A673 (cell line): ENCODE measurements around the gene KIF7. TPM values are rescaled to one million over a fixed set of nuclear protein-coding genes. Genes with fewer than 3 reads are reported as not detected.

Experiments used
- BruUV-seq: library from RNA; stranded (reverse); fragments of 400-500 nt; replicated peaks from 2 replicates; lab custom pipeline; 2021; lab: Mats Ljungman, UMichigan
- CTCF ChIA-PET: fragments of 300-600 bp; sonication (Branson Sonifier 250); formaldehyde crosslinking; loops from one replicate; lab custom pipeline; 2022; ENCODE audit warnings: antibody characterized with exemption; lab: Charles Lee
- POLR2A ChIA-PET: fragments of 300-600 bp; sonication (Branson Sonifier 250); formaldehyde crosslinking; loops from one replicate; lab custom pipeline; 2022; ENCODE audit warnings: antibody characterized with exemption; ENCODE audit not compliant: low non-redundant PET; lab: Charles Lee
- DNase-seq: peaks from one replicate; pipeline ENCODE4 v3.0.0-alpha.2; 2015; ENCODE audit warnings: low spot score
- H3K27ac ChIP-seq: fragments of 200-600 bp; sonication (generic); 2 replicates; pipeline ENCODE4 v1.5.1; 2016; ENCODE audit warnings: mixed run types, low read depth, mild to moderate bottlenecking, mixed read lengths, antibody characterized with exemption, low read length; ENCODE audit not compliant: poor library complexity, severe bottlenecking
- H3K27me3 ChIP-seq: fragments of 200-600 bp; sonication (generic); replicated peaks from 2 replicates; pipeline ENCODE4 v1.6.1; 2017; ENCODE audit warnings: mixed run types, low read depth, mild to moderate bottlenecking, mixed read lengths, antibody characterized with exemption, low read length; ENCODE audit not compliant: insufficient read depth, poor library complexity
- H3K36me3 ChIP-seq: fragments of 200-600 bp; sonication (generic); 2 replicates; pipeline ENCODE4 v1.6.1; 2016; ENCODE audit warnings: mixed run types, mild to moderate bottlenecking, mixed read lengths, antibody characterized with exemption, low read length; ENCODE audit not compliant: insufficient read depth, poor library complexity, severe bottlenecking
- H3K4me1 ChIP-seq: fragments of 200-600 bp; sonication (generic); 2 replicates; pipeline ENCODE4 v1.6.1; 2017; ENCODE audit warnings: mixed run types, mild to moderate bottlenecking, mixed read lengths, antibody characterized with exemption, low read length; ENCODE audit not compliant: insufficient read depth, poor library complexity, severe bottlenecking
- H3K4me3 ChIP-seq: fragments of 200-600 bp; sonication (generic); 2 replicates; pipeline ENCODE4 v1.5.1; 2016; ENCODE audit warnings: low read depth, mixed run types, mild to moderate bottlenecking, mixed read lengths, low read length; ENCODE audit not compliant: poor library complexity, severe bottlenecking
- H3K9me3 ChIP-seq: fragments of 200-600 bp; sonication (generic); 2 replicates; pipeline ENCODE4 v1.6.1; 2016; ENCODE audit warnings: mixed run types, low read depth, mild to moderate bottlenecking, mixed read lengths, antibody characterized with exemption, low read length; ENCODE audit not compliant: poor library complexity, severe bottlenecking
- CTCF ChIP-seq: fragments of 300-800, 200-600 bp; sonication (generic); conservative IDR thresholded peaks from 2 replicates; pipeline ENCODE4 v1.5.1; 2017; ENCODE audit warnings: low read depth, mild to moderate bottlenecking, antibody characterized with exemption, low read length, moderate library complexity, mixed read lengths
- EZH2 ChIP-seq: fragments of 200-600 bp; sonication (generic); IDR thresholded peaks from 2 replicates; pipeline ENCODE4 v1.6.1; 2017; ENCODE audit warnings: borderline replicate concordance, low read depth, mild to moderate bottlenecking, mixed read lengths, antibody characterized with exemption, low read length; ENCODE audit not compliant: poor library complexity, severe bottlenecking
- intact Hi-C: fragments of 100-400 bp; cut with micrococcal nuclease; formaldehyde crosslinking; loops from one replicate; pipeline ENCODE4 v1.10.0; 2022; ENCODE audit not compliant: unreplicated experiment
- total RNA-seq: library from RNA; stranded (reverse); gene quantifications from 2 replicates; pipeline ENCODE4 v1.2.3, GENCODE V29; 2021

The KIF7 gene
- total RNA-seq, 1 experiment from 2014 or later = 9.5 TPM

GRCh38 chr15:89621547-89621946 is 33.7 kb downstream of the KIF7 start:
- TF ChIP-seq EZH2 = no peak
- no peak for TF ChIP-seq CTCF
- Histone ChIP-seq H3K9me3 (no peaks in the 10 kb centered on the region), H3K27me3 (no peaks in the 10 kb centered on the region), H3K4me3 (no peak overlapping the region), H3K27ac (no peak overlapping the region), H3K4me1 (no peaks in the 10 kb centered on the region), H3K36me3 (peaks cover 98% of the 10 kb centered on the region)
- DNase-seq = no peak
- no TSS peak for BruUV-seq
- ChIA-PET CTCF (no interaction called here), POLR2A (no interaction called here)
- intact Hi-C loops = no loop called here

- DNase-seq = no peak
- BruUV-seq = no TSS peak
- ChIA-PET CTCF (interaction anchor here (0.5 kb wide), 1 partner anchor 259 kb away, joined by 7 read pairs; no protein-coding TSS in a partner anchor), POLR2A (no interaction called here)
- peaks cover 98% of the 10 kb centered on the region for H3K36me3 ChIP-seq
- no peak overlapping the region for H3K4me3 ChIP-seq
- no peak for TF ChIP-seq EZH2
- TF ChIP-seq CTCF = no peak
- H3K4me1 ChIP-seq = no peaks in the 10 kb centered on the region
- H3K9me3 ChIP-seq = peaks cover 20% of the 10 kb centered on the region
- intact Hi-C loops = no loop called here
- H3K27me3 ChIP-seq = no peaks in the 10 kb centered on the region
- H3K27ac ChIP-seq = no peak overlapping the region
Measured at GRCh38 chr15:89616228-89616627, 39.0 kb downstream of the KIF7 start.

- intact Hi-C loops = no loop called here
Measured at GRCh38 chr15:89615135-89615534, 40.1 kb downstream of the KIF7 start.

More at GRCh38 chr15:89615135-89615534, 40.1 kb downstream of the KIF7 start:
- ChIA-PET POLR2A (no interaction called here), CTCF (no interaction called here)
- no TSS peak for BruUV-seq
- Histone ChIP-seq H3K27ac (no peak overlapping the region), H3K36me3 (peaks cover 100% of the 10 kb centered on the region), H3K27me3 (no peaks in the 10 kb centered on the region), H3K9me3 (peaks cover 23% of the 10 kb centered on the region), H3K4me3 (no peak overlapping the region), H3K4me1 (no peaks in the 10 kb centered on the region)
- no peak for DNase-seq
- TF ChIP-seq EZH2 (no peak), CTCF (no peak)
